HG03175 (cell line): ENCODE measurements around the gene ZC3H11A.

ENCODE experiments used
- ATAC-seq: cut with Tn5 transposase; IDR thresholded peaks from one replicate; pipeline ENCODE4 v1.9.1; 2021; ENCODE audit warnings: mild to moderate bottlenecking, moderate library complexity; ENCODE audit not compliant: unreplicated experiment

ZC3H11A gene

GRCh38 chr1:203839081-203839480 is 43.7 kb downstream of the ZC3H11A start:
- ATAC-seq = no peak

DNA sequence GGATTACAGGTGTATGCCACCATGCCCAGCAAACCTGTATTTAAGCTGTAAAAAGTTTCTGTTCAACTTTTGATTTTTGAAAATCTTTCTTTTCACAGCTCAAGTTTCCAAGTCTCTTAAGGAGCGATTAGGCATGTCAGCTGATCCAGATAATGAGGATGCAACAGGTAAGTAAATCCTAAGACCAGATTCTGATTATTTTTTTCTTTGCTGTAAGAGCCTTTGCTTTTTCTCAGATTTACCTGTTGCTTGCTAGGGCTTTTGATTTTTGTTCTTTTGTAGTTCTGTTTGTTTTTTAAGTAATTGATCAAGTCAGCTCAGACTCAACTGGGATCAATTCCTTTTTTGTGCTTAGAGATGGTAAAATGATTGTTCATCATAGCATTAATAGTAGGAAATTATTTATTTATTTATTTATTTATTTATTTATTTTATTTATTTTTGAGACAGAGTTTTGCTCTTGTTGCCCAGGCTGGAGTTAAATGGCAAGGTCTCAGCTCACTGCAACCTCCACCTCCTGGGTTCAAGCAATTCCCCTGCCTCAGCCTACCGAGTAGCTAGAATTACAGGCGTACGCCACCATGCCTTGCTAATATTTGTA is 44.9 kb downstream of the ZC3H11A start:
- ATAC-seq = no peak

DNA sequence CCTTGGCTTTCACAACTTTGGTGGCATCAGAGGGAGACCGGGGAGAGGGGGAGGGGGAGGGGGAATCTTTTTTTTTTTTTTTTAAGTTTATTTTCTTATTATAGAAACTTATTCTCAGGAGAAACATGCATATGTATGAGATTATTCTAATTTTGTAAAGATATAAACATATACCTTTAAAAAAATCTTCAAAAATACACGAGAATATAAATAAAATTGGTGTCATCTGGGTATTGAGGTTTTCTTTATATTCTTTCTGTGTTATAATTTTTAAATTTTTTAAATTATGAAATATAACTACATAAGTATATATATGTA is 47.1 kb downstream of the ZC3H11A start:
- ATAC-seq = no peak

- ATAC-seq = no peak
Observed at GRCh38 chr1:203843435-203843834, 48.0 kb downstream of the ZC3H11A start.
